ENCODE data around the gene RBPJ.

DNA sequence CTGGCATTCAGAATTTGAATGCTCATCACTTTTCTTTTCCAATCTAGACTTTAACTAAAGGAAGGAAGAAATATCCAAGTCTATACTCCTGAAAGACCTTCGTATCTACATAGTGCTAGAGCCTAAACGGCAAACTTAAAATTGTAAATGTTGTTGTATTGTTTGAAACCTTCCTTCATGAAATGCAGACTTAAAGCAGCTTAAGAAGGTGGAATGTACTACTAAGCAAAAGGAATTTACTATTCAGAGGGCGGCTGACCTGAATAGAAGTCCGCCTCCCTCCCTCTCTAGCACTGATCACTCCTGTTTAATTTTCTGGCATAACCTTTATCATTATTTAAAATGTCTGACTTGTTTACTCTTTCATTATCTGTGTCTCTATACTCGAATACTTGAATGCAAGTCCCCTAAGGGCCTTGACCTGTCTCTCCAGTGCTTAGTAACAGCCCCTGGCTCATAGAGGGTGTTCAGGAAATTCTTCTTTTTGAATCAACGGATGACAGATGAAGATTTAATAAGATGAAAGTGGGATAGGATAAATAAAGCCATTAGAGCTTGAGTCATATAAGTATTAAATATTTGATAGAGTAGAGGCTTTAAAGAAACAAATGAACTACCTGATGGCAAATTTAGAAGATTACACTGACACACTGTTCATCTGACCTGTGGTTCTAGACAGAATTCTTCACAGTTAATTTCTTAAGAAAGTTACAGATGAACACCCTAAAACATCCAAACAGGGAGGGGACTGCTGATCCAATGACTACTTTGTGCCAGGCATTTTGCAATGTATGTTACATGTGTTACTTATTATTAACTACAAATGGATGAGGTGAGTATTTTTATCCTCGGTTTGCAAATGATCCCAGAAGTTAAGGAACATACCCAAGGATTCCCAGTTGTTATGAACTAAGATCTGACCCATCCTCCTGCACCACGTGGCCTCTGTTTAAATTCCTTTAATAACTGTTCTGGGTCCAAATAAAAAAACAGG lies 20.2 kb upstream of the RBPJ start:
- TF ChIP-seq, protein P1, sequence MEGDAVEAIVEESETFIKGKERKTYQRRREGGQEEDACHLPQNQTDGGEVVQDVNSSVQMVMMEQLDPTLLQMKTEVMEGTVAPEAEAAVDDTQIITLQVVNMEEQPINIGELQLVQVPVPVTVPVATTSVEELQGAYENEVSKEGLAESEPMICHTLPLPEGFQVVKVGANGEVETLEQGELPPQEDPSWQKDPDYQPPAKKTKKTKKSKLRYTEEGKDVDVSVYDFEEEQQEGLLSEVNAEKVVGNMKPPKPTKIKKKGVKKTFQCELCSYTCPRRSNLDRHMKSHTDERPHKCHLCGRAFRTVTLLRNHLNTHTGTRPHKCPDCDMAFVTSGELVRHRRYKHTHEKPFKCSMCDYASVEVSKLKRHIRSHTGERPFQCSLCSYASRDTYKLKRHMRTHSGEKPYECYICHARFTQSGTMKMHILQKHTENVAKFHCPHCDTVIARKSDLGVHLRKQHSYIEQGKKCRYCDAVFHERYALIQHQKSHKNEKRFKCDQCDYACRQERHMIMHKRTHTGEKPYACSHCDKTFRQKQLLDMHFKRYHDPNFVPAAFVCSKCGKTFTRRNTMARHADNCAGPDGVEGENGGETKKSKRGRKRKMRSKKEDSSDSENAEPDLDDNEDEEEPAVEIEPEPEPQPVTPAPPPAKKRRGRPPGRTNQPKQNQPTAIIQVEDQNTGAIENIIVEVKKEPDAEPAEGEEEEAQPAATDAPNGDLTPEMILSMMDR (IDR thresholded peaks at IDR 0.05) = no peak
- no peak for TF ChIP-seq EZH2phosphoT487 (IDR thresholded peaks at IDR 0.05)
- TF ChIP-seq EZH2 (IDR thresholded peaks at IDR 0.05) = no peak
